ENCODE data around the gene ISG15. TPM values are rescaled to one million over a fixed set of nuclear protein-coding genes. Genes with fewer than 3 reads are reported as not detected.
A peak's percentile ranks its signal among the peaks of the same experiment; 100 is the strongest.

Gene ISG15
- total and polyA plus RNA-seq, 2 of the 13 experiments (the other 11 are each of a cell fraction or from before 2014, with no cell fraction given) = 42.1 to 54.9 TPM

DNA sequence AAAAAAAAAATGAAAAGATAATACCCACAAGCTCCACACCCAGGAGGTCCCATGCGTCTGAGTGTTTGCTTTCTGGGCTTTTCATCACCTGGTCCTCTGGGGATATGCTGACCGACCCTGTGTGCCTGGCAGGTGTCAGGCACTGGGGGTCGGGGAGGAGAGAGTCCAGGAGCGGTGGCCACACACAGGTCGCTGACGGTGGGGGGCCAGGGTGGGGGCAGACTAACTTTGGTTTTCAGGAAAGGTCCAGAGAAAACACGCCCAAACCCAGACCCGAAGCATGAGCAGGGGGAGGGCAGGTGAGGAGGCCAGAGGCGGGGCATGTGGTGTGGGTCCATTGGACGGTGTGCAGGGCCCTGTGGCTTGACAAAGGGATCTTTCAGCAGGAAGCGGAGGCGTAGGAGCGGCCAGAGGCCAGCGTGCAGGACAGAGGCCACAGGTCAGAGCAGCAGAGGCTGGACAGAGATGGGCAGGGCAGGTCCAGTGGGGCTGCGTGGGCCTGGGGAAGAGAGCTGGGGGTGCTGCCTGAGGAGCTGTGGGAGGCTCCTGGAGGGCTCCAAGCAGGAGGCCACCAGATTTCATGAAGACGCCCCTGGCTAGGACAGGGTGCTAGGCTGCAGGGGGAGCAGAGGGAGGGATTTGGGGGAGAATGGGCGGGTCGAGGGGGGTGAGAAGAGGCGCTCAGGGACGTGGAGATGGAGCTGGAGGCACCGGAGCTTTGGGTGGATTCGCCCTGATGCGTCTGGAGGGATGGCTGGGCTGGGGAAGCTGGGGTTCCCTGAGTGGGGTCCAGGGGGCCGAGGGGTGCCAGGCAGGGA is 45.0 kb downstream of the ISG15 start (continued):
- TF ChIP-seq, protein P1, sequence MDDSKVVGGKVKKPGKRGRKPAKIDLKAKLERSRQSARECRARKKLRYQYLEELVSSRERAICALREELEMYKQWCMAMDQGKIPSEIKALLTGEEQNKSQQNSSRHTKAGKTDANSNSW (CRISPR knock-in tag; IDR thresholded peaks at IDR 0.05; ENCODE audit: borderline replicate concordance) = 0 out of 2 replicates have a peak, but pooled peaks have one; percentile 15
- TF ChIP-seq ATF7-NPFF (CRISPR knock-in tag; IDR thresholded peaks at IDR 0.05; ENCODE audit: low read depth) (no peak; the same call in 1 of the 2 replicates), ZC3H4 (CRISPR knock-in tag; IDR thresholded peaks at IDR 0.05; ENCODE audit: borderline replicate concordance) (no peak), FOXM1 (CRISPR knock-in tag; IDR thresholded peaks at IDR 0.05) (no peak), TOE1 (CRISPR knock-in tag; IDR thresholded peaks at IDR 0.05) (no peak), ZSCAN12 (CRISPR knock-in tag; IDR thresholded peaks at IDR 0.05) (no peak), ZBTB42 (CRISPR knock-in tag; IDR thresholded peaks at IDR 0.05) (no peak), ZKSCAN5 (CRISPR knock-in tag; IDR thresholded peaks at IDR 0.05) (no peak), TBX2 (CRISPR knock-in tag; IDR thresholded peaks at IDR 0.05; ENCODE audit: borderline replicate concordance) (no peak; the same call in 1 of the 2 replicates), ZNF616 (CRISPR knock-in tag; IDR thresholded peaks at IDR 0.05; ENCODE audit: low read depth) (0 out of 2 replicates have a peak, but pooled peaks have one; percentile 67), ZFP36L2 (CRISPR knock-in tag; IDR thresholded peaks at IDR 0.05) (no peak), ATAD3A (CRISPR knock-in tag; IDR thresholded peaks at IDR 0.05) (no peak)
- TF ChIP-seq, protein P2, sequence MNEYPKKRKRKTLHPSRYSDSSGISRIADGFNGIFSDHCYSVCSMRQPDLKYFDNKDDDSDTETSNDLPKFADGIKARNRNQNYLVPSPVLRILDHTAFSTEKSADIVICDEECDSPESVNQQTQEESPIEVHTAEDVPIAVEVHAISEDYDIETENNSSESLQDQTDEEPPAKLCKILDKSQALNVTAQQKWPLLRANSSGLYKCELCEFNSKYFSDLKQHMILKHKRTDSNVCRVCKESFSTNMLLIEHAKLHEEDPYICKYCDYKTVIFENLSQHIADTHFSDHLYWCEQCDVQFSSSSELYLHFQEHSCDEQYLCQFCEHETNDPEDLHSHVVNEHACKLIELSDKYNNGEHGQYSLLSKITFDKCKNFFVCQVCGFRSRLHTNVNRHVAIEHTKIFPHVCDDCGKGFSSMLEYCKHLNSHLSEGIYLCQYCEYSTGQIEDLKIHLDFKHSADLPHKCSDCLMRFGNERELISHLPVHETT (CRISPR knock-in tag; conservative IDR thresholded peaks at IDR 0.05) = no peak
- TF ChIP-seq, protein P3, sequence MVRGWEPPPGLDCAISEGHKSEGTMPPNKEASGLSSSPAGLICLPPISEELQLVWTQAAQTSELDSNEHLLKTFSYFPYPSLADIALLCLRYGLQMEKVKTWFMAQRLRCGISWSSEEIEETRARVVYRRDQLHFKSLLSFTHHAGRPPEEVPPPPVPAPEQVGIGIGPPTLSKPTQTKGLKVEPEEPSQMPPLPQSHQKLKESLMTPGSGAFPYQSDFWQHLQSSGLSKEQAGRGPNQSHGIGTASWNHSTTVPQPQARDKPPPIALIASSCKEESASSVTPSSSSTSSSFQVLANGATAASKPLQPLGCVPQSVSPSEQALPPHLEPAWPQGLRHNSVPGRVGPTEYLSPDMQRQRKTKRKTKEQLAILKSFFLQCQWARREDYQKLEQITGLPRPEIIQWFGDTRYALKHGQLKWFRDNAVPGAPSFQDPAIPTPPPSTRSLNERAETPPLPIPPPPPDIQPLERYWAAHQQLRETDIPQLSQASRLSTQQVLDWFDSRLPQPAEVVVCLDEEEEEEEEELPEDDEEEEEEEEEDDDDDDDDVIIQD (CRISPR knock-in tag; IDR thresholded peaks at IDR 0.05; ENCODE audit: low read depth) = no peak
- TF ChIP-seq, protein P4, sequence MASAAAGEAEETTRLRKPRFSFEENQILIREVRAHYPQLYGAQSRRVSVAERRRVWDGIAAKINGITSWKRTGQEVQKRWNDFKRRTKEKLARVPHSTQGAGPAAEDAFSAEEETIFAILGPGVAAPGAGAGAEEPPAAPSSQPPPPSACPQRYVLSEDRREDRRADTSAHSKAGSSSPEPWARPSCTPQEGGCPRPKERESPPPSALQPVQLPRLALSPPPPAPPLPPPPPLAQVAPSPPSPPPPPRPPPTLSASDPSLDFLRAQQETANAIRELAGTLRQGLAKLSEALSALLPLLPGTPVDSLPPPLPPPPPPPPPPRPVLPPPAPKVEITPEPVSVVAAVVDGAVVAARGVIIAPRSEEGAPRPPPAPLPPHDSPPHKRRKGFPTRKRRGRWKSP (CRISPR knock-in tag; IDR thresholded peaks at IDR 0.05) = no peak

Measured in HepG2 (cell line).